GM21786 (cell line): ENCODE measurements around the gene TBC1D5.
"Not testable (repeated sequence)": the region's sequence is repeated elsewhere in the genome, so short reads cannot be mapped to it uniquely, and the experiment has no call there.

Experiments used
- ATAC-seq: cut with Tn5 transposase; IDR thresholded peaks from one replicate; pipeline ENCODE4 v1.9.1; 2021; ENCODE audit not compliant: unreplicated experiment

The TBC1D5 gene

DNA sequence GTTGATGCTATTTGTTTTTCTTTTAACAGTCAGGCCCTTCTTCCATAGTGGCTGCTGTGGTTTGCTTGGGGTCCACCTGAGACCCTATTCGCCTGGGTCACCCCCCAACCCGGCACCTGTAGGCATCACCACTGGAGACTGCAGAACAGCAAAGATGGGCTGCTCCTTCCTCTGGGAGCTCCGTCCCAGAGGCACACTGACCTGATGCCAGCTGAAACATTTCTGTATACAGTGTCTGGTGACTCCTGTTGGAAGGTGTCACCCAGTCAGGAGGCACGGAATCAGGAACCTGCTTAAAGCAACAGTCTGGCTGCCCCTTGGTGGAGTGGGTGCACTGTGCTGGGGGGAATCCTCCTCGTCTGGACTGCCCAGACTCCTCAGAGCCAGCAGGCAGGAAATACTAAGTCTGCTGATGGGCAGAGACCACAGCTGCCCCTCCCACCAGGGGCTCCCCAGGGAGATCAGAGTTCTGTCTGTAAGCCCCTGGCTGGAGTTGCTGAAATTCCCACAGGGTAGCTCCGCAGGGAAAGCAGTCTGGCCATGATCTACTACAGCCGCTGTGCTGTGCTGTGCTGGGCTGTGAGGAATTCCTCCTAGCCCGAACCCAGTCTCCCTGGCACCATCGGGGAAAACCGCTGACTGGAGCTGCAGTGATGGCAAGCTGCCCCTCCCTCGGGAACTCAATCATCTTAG is 248.2 kb downstream of the TBC1D5 start:
- no peak for ATAC-seq

DNA sequence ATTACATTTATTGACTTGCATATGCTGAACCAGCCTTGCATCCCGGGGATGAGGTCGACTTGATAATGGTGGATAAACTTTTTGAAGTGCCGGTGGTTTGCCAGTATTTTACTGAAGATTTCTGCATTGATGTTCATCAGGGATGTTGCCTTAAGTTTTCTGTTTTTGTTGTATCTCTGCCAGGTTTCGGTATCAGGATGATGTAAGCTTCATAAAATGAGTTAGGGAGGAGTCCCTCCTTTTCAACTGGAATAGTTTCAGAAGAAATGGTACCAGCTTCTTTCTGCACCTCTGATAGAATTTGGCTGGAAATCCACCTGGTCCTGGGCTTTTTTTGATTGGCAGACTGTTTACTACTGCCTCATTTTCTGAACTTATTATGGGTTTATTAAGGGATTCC is 250.8 kb downstream of the TBC1D5 start:
- ATAC-seq, result no peak

- ATAC-seq, result not testable (repeated sequence)
Observed at GRCh38 chr3:17491190-17491589, 251.2 kb downstream of the TBC1D5 start.

DNA sequence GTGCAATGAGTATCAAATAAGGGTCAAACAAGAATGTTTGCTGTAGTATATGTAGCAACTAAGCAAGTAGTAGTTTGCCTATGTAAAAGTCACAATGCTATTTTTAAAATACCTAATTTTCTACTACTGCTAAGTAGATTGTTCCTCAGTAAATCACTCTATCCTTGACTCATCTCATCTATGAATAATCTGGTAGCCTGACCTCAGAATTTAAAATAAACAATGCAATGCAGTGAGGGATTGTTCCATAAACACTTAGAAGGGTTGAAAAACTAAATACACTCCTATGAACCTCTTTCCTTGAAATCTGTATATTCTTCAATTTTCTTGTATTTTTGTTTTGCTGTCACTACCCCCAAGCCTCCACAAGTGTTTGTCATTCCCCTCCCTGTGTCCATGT is 253.3 kb downstream of the TBC1D5 start:
- no peak for ATAC-seq

DNA sequence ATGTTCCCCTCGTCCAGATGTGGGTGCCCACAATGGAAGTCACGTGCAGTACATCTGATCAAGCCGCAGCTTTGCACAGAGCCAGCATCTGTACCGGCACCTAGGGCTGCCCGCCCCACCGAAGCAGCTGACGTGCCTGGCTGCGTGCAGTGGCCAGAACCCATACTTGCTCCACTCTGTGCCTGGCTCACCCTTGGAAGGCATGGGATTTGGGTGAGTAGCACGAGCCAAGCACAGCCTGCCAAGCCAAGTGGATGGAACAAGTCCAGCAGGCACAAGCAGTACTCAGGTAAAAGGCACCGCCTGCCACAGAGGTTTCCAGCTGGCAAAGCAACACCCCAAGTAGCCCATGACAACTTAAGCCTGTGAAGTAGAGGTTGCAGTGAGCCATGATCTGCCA is 261.3 kb downstream of the TBC1D5 start:
- no peak for ATAC-seq

DNA sequence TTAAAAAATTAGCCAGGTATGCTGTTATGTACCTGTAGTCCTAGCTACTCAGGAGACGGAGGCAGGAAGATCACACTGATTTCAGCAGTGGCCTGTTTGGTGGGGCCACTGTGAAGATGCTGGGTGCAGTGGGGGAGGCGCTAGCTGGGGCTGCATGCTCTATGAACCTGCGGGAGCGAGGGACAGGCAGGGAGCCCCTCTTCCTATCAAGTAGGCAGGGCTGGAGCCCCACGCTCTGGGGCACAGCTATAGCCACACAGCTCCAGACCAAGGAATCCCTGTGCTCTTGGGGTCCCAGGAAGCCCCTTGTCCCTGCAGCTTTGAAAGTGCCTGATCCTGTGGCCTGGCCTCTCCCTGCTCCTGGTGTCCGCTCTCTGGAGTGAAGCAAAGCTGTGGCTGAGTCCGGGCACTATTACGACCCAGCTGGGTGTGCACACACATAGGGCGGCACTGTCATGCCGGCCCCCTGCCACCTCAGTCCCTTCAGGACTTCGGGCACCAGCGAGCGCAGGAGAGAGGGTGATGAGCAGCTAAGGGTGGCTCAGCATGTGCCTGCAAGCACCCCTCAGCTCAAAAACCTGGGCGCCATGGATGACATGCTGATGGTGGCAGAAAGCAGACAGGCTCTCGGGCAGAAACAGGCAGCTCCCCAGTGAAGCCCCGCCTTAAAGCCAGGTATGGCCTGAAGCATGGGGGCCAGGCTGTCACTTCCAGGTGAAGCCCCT is 262.6 kb downstream of the TBC1D5 start:
- no peak for ATAC-seq

- ATAC-seq, result no peak
Observed at GRCh38 chr3:17478673-17479072, 263.8 kb downstream of the TBC1D5 start.

DNA sequence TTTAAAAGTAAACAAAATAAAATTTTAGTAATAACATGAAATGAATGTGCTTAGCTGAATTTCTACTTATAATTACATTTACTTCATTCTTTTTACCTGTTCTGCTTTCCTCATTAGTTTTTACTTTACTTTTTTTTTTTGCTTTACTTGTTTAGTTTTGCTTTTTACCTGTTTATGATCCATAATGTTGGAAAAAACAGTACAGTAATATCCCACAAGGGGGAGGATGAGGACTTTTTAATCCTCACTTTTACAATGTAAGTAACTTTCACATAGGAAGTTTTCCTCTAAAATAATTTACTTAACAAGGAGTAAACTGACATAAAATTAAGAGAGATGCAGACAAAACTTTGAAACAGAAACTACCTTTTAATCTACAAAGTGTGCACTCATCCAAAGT is 268.7 kb downstream of the TBC1D5 start:
- no peak for ATAC-seq

- ATAC-seq, result no peak
Observed at GRCh38 chr3:17469954-17470353, 272.5 kb downstream of the TBC1D5 start.

DNA sequence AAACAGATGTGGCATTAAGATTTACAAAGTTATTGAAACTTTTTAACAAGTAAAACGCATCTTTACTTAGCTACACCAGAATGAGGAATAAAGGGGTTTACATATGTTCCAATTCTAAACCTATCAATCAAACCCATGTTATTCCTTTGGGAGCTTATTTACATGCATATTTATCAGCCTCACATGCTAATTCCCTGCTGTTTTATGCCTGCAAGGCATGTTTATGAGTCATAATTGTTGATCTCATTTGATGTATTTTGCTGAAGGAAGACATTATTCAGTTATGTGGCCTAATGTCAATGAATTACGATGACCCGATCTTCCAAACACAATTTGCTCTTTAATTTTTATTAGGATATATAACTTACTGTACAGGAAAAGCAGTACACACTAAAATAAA is 272.9 kb downstream of the TBC1D5 start:
- ATAC-seq, result no peak

DNA sequence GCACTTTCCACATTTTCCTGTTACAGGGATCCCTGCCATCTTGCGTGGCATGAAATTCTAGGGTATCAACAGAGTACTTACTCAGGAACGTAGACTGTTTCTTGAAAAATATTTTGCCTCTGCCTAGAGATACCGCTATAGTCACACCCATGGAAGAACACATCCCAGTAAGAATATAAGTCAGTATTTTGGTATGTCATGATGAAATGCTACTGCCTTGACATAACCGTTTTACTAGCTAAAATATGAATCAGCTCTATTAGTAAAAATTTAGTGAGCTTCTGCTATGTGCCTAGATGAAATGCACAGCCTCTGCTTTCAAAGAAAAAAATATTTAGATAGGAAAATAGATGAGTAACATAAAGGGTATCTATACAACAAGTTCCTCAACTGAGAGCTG is 276.4 kb downstream of the TBC1D5 start:
- no peak for ATAC-seq

DNA sequence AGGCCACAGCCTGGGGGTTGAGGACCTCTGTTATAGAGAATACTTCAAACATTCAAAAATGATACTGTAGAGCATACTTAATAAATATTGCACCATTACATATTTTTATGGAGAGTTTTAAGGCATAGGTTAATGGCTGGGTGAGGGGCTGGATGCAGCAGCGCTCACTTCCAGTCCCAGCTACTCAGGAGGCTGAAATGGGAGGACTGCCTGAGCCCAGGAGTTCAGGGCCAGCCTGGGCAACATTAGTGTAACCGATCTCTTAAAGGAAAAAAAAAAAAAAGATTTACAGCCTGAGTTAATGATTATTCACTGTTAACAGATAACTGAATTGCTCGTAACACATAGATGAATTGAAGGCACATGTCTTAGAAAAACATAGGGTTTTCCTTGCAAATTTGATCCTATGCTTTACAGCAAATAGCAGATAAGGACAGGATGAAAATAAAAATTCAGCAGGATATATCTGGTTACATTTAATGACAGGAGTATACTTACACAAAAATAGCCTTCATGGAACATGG is 282.9 kb downstream of the TBC1D5 start:
- ATAC-seq, result no peak

- ATAC-seq, result no peak
Observed at GRCh38 chr3:17456650-17457049, 285.8 kb downstream of the TBC1D5 start.

DNA sequence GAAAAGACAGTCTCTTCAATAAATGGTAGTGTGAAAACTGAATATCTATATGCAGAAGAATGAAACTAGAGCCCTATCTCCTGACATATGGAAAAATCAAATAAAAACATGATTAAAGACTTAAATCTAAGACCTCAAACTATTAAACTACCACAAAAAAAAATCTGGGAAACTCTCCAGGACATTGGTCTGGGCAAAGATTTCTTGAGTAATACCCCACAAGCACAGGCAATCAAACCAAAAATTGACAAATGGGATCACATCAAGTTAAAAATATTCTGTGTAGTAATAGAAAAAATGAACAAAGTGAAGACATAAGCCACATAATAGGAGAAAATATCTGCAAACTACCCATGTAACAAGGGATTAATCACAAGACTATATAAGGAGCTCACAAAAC is 286.4 kb downstream of the TBC1D5 start:
- ATAC-seq, result no peak

DNA sequence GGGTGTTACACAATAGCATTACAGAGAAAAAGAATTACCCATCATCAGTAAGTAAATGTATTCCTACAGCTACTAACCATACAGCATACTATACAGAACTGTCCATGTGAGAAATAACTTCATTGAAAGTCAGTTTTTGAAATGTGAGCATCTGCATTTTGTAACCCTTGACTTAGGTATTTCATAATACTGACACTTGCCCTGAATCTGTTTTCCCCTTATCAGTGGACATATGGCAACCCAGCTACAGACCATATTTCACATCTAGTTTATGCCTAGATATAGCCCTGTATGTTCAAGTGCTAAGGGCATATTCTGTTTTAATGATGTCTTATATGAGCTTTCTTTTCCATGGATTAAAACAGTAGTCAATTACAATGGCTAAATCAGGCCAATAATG is 297.6 kb downstream of the TBC1D5 start:
- no peak for ATAC-seq

DNA sequence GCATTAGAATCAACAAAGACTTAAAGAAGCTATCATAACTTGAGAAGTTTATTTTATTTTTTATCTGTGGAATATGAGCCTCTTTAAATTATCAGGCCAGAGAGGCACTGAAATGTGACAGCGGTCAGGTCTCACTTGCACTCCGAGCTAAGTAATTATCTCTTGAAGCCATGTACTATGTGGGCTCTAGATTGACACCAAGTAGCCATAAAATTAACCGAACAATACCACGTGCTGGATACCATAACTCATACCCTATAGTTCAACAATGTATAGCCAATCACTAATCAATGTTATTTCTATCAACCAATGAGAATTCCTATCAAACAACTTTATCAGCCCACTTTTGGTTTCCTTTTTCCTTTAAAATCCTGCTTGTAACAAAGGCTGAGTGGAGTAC is 299.3 kb downstream of the TBC1D5 start:
- ATAC-seq, result no peak

DNA sequence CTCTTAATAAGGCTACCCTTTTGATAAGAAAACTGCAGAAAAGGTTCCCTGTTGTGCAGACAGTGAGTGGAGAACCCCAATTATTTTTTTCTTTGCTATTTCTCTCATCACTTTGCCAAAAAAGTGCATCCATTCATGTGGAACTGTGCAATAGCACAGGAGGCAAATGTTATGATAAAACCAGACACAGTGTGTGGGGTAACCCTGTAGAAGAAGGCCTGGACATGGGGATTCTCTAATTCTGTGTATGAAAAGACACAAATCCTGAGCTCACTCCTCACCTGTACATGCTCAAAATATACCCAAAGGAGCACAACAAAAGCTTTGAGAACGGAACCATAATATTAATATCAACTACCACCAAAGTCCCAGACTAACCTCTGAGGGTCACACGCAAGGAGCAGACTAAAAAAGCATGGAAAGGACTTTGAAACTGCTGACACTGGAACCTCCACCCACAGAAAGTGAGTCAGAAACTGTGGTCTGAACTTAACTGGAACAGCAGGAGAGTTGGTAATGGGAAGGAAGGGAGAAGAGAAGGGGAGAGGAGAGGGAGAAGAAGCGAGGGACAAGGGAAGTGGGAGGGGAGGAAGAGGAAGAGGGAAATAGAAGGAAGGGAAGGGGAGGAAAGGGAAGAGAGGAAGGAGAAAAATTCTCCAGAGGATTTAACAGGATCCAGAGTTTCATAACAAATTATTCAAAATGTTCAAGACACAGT is 299.9 kb downstream of the TBC1D5 start:
- no peak for ATAC-seq

DNA sequence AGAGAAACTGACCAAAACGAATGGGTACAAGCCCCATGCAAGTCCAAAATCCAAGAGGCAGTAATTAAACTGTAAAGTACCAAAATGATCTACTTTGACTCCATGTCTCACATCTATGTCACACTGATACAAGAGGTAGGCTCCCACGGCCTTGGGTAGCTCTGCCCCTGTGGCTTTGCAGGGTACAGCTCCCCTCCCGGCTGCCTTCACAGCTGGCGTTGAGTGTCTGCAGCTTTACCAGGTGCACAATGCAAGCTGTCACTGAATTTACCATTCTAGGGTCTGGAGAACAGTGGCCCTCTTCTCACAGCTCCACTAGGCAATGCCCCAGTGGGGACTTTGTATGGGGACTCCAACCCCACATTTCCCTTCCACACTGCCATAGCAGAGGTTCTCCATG is 308.6 kb downstream of the TBC1D5 start:
- ATAC-seq, result no peak

- ATAC-seq, result no peak
Observed at GRCh38 chr3:17432236-17432635, 310.2 kb downstream of the TBC1D5 start.

GRCh38 chr3:17431484-17432045 is 310.9 kb downstream of the TBC1D5 start:
- no peak for ATAC-seq

GRCh38 chr3:17431004-17431403 is 311.4 kb downstream of the TBC1D5 start:
- ATAC-seq, result no peak

DNA sequence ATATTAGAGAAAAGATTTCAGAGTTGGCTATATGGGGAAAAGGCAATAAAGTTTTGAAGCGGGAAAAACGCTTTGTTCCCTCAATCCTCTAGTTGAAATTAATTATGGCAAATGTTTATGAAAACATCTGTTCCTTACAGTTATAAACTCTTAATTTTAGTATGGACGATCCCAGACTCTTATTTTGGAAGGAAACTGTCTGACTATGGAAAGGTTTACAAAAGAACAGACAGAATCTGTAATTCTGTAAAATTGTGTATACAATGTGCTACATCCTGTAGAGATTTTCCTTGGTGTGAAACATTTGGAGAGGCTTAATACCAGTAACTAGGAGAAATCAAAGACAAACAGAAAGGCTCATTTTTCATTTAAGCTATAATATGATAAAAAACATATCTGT is 311.8 kb downstream of the TBC1D5 start:
- no peak for ATAC-seq
